Sigmoid colon (tissue), 4 donors: ENCODE measurements around the gene PSORS1C2.

Experiments
- POLR2AphosphoS5 ChIP-seq, 4 donors: sonication (generic); formaldehyde crosslinking; IDR thresholded peaks; one replicate each; pipeline ENCODE4 v1.6.1; 2017; ENCODE audit warnings: antibody characterized with exemption in 4 of 4
- TF ChIP-seq, protein P1 (sequence below), 4 experiments: fragments of 450-650 bp in 3 of 4; fragments of 200-600 bp in 1 of 4; IDR thresholded peaks; one replicate each; pipeline ENCODE4 v1.5.1; 2016 to 2019; ENCODE audit warnings: antibody characterized with exemption in 4 of 4, mild to moderate bottlenecking in 3 of 4, moderate library complexity in 2 of 4

DNA sequence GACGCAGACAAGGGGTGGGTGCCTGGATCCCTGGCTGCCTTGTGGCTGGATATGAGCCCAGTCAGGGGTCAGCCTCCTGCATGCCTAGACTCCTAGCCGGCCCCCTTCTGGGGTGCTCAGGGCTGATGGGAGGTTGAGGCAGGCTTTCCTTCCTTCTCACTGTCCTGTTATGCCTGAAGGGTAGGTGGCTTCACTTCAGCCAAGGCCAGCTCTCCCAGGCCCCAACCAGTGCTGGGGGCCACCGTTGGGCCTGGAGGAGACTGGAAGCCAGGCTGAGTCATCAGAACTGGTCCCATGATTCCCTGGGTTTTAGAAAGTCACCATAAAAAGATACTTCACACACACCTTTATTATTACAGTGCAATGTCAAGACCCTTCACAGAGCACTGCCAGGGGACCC lies 34.5 kb upstream of the PSORS1C2 start:
- TF ChIP-seq, protein P1, sequence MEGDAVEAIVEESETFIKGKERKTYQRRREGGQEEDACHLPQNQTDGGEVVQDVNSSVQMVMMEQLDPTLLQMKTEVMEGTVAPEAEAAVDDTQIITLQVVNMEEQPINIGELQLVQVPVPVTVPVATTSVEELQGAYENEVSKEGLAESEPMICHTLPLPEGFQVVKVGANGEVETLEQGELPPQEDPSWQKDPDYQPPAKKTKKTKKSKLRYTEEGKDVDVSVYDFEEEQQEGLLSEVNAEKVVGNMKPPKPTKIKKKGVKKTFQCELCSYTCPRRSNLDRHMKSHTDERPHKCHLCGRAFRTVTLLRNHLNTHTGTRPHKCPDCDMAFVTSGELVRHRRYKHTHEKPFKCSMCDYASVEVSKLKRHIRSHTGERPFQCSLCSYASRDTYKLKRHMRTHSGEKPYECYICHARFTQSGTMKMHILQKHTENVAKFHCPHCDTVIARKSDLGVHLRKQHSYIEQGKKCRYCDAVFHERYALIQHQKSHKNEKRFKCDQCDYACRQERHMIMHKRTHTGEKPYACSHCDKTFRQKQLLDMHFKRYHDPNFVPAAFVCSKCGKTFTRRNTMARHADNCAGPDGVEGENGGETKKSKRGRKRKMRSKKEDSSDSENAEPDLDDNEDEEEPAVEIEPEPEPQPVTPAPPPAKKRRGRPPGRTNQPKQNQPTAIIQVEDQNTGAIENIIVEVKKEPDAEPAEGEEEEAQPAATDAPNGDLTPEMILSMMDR (IDR thresholded peaks at IDR 0.05) = no peak
- TF ChIP-seq POLR2AphosphoS5 (IDR thresholded peaks at IDR 0.05) = no peak
